Mesothelial cell of epicardium (in vitro differentiated cells): Measurements from ENCODE around the gene SLC19A2. TPM values are rescaled to one million over a fixed set of nuclear protein-coding genes. Genes with fewer than 3 reads are reported as not detected.

Experiments used
- DNase-seq, 2 experiments: peaks; one replicate each; pipeline ENCODE4 v3.0.0; 2021; ENCODE audit warnings: low spot score in 2 of 2; ENCODE audit not compliant: unreplicated experiment in 2 of 2
- H3K27ac Mint-ChIP-seq: 2 replicates; pipeline ENCODE4 v1.8.0; 2021; ENCODE audit warnings: mixed read lengths
- H3K27me3 Mint-ChIP-seq: 2 replicates; pipeline ENCODE4 v1.8.0; 2021; ENCODE audit warnings: low read depth, mixed read lengths
- H3K36me3 Mint-ChIP-seq: 2 replicates; pipeline ENCODE4 v1.8.0; 2021; ENCODE audit warnings: mixed read lengths
- H3K4me1 Mint-ChIP-seq: 2 replicates; pipeline ENCODE4 v1.8.0; 2021; ENCODE audit warnings: mixed read lengths
- H3K4me3 Mint-ChIP-seq: 2 replicates; pipeline ENCODE4 v1.8.0; 2021; ENCODE audit warnings: mild to moderate bottlenecking, moderate library complexity, mixed read lengths
- H3K9me3 Mint-ChIP-seq: 2 replicates; pipeline ENCODE4 v1.8.0; 2021; ENCODE audit warnings: mixed read lengths
- total RNA-seq: library from RNA; stranded (reverse); gene quantifications from 3 replicates; pipeline ENCODE4 v1.2.1, GENCODE V29; 2021
- TF ChIP-seq, protein P1 (sequence below): fragments of 200-600 bp; sonication (generic); IDR thresholded peaks from one replicate; pipeline ENCODE4 v1.5.0; 2021; ENCODE audit warnings: antibody characterized with exemption; ENCODE audit not compliant: unreplicated experiment

SLC19A2 gene
- total RNA-seq, 1 donor from 2014 or later = 18.2 TPM

DNA sequence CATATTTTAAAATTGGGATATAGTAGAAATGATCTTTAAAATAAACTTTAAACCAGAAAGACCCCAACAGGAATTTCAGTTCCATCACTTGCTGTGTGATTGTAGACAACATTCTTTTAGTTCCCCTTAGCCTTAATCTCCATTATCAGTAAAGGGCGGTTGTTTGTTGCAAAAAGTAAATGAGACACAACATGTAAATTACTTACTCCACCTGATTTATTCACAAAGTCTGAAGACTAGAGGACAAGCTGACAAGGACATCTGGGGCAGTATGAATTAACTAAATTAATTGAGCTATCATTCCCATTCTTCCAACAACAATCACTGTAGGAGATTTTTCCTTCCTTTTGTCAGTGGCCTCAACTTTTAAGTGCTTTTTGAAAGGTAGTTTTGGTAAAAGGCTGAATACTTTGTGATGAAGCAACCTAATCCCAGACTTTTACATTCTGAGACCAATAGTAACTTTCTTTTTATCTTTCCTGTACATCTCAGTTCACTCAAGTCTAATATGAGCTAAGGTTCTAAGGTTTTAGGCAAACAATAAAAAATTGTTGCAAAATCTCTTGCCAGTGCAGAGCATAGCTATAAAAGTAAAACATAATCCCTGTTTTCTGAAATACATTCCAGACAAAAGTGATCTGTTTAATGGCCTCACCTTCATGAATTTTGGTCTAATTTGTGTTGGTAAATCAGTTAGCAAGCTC, 6.2 kb downstream of the SLC19A2 start:
- TF ChIP-seq, protein P1, sequence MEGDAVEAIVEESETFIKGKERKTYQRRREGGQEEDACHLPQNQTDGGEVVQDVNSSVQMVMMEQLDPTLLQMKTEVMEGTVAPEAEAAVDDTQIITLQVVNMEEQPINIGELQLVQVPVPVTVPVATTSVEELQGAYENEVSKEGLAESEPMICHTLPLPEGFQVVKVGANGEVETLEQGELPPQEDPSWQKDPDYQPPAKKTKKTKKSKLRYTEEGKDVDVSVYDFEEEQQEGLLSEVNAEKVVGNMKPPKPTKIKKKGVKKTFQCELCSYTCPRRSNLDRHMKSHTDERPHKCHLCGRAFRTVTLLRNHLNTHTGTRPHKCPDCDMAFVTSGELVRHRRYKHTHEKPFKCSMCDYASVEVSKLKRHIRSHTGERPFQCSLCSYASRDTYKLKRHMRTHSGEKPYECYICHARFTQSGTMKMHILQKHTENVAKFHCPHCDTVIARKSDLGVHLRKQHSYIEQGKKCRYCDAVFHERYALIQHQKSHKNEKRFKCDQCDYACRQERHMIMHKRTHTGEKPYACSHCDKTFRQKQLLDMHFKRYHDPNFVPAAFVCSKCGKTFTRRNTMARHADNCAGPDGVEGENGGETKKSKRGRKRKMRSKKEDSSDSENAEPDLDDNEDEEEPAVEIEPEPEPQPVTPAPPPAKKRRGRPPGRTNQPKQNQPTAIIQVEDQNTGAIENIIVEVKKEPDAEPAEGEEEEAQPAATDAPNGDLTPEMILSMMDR = no peak
- Mint-ChIP-seq H3K27ac (peak overlapping the region; percentile 2), H3K27me3 (no peaks in the 10 kb centered on the region)

DNA sequence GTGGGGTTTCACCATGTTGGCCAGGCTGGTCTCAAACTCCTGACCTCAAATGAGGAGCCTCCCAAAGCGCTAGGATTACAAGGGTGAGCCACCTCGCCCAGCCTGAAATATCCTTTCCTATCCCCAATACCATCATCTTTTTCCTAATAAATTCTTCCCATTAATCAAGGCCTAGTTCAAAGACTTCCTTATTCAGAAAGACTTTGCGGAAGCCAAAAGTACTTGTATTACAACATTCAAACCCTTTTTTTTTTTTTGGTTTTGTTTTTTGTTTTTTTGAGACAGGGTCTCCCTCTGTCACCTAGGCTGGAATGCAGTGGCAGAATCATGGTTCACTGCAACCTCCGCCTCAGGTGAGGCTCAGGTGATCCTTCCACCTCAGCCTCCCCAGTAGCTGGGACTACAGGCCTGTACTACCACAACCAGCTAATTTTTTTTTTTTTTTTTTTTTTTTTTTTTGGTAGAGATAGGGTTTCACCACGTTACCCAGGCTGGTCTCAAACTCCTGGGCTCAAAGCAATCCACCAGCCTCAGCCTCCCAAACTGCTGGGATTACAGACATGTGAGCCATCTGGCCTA, 7.6 kb downstream of the SLC19A2 start:
- Mint-ChIP-seq H3K4me1 (peaks cover 54% of the 10 kb centered on the region), H3K27me3 (no peaks in the 10 kb centered on the region), H3K27ac (no peak overlapping the region), H3K36me3 (peaks cover 12% of the 10 kb centered on the region), H3K9me3 (no peaks in the 10 kb centered on the region), H3K4me3 (no peak overlapping the region)
- no peak for DNase-seq
- TF ChIP-seq, protein P1 = no peak

More for the DNA sequence above, 6.2 kb downstream of the SLC19A2 start:
- no peak for DNase-seq
- Mint-ChIP-seq H3K4me1 (peaks cover 63% of the 10 kb centered on the region), H3K36me3 (peaks cover 10% of the 10 kb centered on the region), H3K9me3 (no peaks in the 10 kb centered on the region), H3K4me3 (no peak overlapping the region)

DNA sequence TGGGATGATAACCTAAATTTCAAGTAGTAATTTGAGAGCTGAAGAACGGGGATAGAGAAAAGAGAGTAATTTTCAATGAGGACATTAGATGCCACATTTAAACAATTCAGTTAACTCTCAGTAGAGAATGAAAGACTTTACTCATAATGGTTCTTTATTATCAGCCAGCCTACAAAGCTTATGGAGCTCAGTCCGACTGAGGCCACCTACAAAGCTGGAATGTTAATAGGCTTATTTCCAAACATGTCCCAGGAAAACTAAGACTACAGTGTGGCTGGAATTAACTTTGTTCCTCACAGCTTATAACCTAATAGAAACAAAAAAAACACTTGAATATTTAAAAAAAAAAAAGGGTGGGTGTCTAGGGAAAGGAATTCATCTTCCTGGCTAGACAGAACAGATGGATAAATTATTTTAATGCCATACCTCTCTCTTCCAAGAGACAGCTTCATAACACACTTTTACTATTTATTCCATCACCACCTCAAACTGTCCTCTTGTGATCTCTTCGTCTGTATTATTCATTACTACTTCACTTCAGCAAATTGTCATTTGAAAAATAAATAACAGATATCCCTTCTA, 9.8 kb downstream of the SLC19A2 start:
- H3K4me3 Mint-ChIP-seq = no peak overlapping the region
- H3K27me3 Mint-ChIP-seq = no peaks in the 10 kb centered on the region
- H3K9me3 Mint-ChIP-seq = no peaks in the 10 kb centered on the region
- DNase-seq = no peak
- peaks cover 41% of the 10 kb centered on the region for H3K4me1 Mint-ChIP-seq
- TF ChIP-seq, protein P1 = no peak
- H3K36me3 Mint-ChIP-seq = peaks cover 15% of the 10 kb centered on the region
- peak overlapping the region; percentile 39 for H3K27ac Mint-ChIP-seq

DNA sequence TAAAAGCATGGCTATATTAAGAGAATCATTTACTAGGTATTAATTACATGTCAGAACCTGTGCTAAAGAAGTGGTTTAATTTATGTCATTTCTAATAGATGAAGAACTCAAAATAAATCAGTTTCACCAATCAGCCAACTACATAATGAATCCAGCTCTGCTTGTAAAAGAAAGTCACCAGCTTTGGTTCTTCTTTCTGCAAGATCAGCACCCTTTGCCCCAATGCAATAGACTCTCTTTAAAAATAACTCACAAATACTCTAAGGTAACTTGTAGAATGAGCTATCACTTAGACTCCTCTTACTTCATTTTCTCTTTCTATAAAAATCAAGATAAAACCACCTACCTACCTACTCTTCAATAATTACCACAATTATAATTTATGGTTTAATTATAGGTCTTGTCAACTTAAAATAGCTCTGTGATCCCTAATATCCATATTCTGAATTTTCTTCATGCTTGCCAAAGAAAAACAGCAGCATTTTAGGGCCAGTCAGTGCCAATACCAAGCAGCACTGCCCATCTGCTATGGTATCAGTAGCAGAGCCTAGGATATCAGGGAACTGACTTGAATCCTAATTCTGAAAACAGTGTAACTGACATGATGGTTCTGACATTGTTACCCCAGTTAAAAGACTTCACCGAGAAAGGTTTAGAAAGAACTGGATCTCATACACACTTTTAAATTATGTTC, 11.3 kb downstream of the SLC19A2 start:
- Mint-ChIP-seq H3K36me3 (peaks cover 15% of the 10 kb centered on the region), H3K9me3 (no peaks in the 10 kb centered on the region), H3K27ac (no peak overlapping the region), H3K4me1 (peaks cover 30% of the 10 kb centered on the region), H3K4me3 (no peak overlapping the region), H3K27me3 (no peaks in the 10 kb centered on the region)
- TF ChIP-seq, protein P1 = no peak
- no peak for DNase-seq

DNA sequence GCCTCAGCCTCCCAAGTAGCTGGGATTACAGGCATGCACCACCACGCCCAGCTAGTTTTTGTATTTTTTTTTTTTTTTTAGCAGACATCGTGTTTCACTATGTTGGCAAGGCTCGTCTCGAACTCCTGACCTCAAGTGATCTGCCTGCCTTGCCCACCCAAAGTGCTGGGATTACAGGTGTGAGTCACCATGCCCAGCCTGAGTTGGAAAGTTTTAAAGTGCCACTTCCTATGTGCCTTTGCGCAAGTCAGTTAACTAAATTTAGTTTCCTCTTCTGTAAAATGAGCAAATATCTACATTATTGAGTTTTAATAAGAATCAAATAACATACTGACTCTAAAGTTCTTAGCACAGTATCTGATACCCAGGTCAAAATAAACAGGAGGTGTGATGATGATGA, 12.4 kb downstream of the SLC19A2 start:
- TF ChIP-seq, protein P1 = no peak
- peaks cover 21% of the 10 kb centered on the region for H3K4me1 Mint-ChIP-seq
- no peak for DNase-seq
- H3K36me3 Mint-ChIP-seq = peaks cover 18% of the 10 kb centered on the region
- H3K27me3 Mint-ChIP-seq = no peaks in the 10 kb centered on the region
- H3K4me3 Mint-ChIP-seq = no peak overlapping the region
- no peaks in the 10 kb centered on the region for H3K9me3 Mint-ChIP-seq
- no peak overlapping the region for H3K27ac Mint-ChIP-seq
